ENCODE measurements around the gene CDK11A.
"Not testable (repeated sequence)": the region's sequence is repeated elsewhere in the genome, so short reads cannot be mapped to it uniquely, and the experiment has no call there.

CDK11A gene

GRCh38 chr1:1754051-1754815 lies 30.1 kb upstream of the CDK11A start:
- DNase-seq = no peak

GRCh38 chr1:1753607-1754005 lies 29.4 kb upstream of the CDK11A start:
- no peak for DNase-seq

GRCh38 chr1:1752636-1753606 lies 28.8 kb upstream of the CDK11A start:
- DNase-seq = no peak

GRCh38 chr1:1752190-1752589 lies 28.0 kb upstream of the CDK11A start:
- DNase-seq = no peak

GRCh38 chr1:1749941-1750340 lies 25.8 kb upstream of the CDK11A start:
- not testable (repeated sequence) for DNase-seq

GRCh38 chr1:1748686-1749321 lies 24.6 kb upstream of the CDK11A start:
- DNase-seq = no peak

GRCh38 chr1:1746566-1746909 lies 22.4 kb upstream of the CDK11A start:
- DNase-seq = not testable (repeated sequence)

- DNase-seq = peak; percentile 77
Observed at GRCh38 chr1:1745651-1746565, 21.8 kb upstream of the CDK11A start.

- DNase-seq = not testable (repeated sequence)
Observed at GRCh38 chr1:1742529-1742928, 18.4 kb upstream of the CDK11A start.

GRCh38 chr1:1741013-1741412 lies 16.9 kb upstream of the CDK11A start:
- not testable (repeated sequence) for DNase-seq

- not testable (repeated sequence) for DNase-seq
Observed at GRCh38 chr1:1738799-1739337, 14.7 kb upstream of the CDK11A start.

GRCh38 chr1:1737675-1738590 lies 13.8 kb upstream of the CDK11A start:
- not testable (repeated sequence) for DNase-seq

- no peak for DNase-seq
Observed at GRCh38 chr1:1732381-1732780, 8.2 kb upstream of the CDK11A start.

- DNase-seq = no peak
Observed at GRCh38 chr1:1730870-1731269, 6.7 kb upstream of the CDK11A start.

- not testable (repeated sequence) for DNase-seq
Observed at GRCh38 chr1:1730230-1730629, 6.1 kb upstream of the CDK11A start.

GRCh38 chr1:1729116-1729816 lies 5.1 kb upstream of the CDK11A start:
- DNase-seq = not testable (repeated sequence)

GRCh38 chr1:1728308-1729005 lies 4.3 kb upstream of the CDK11A start:
- DNase-seq = not testable (repeated sequence)

- DNase-seq = not testable (repeated sequence)
Observed at GRCh38 chr1:1727131-1727651, 3.0 kb upstream of the CDK11A start.

GRCh38 chr1:1726088-1726487 lies 1.9 kb upstream of the CDK11A start:
- not testable (repeated sequence) for DNase-seq

Data from NCI-H345 (cell line).